NT2/D1 (cell line): ENCODE results near the gene C1S.

Experiments
- SUZ12 ChIP-seq: IDR thresholded peaks from 2 replicates; pipeline ENCODE4 v1.6.1; 2011; ENCODE audit not compliant: insufficient read length, insufficient read depth; ENCODE audit errors: extremely low read depth
- YY1 ChIP-seq: IDR thresholded peaks from 2 replicates; pipeline ENCODE4 v1.6.1; 2011; ENCODE audit not compliant: insufficient read length, insufficient read depth

GRCh38 chr12:7039403-7039802, 21.1 kb upstream of the C1S start:
- TF ChIP-seq SUZ12, result no peak
- no peak for TF ChIP-seq YY1
